GM18951 (cell line): ENCODE measurements around the gene FCHSD2.
"Not testable (repeated sequence)": the region's sequence is repeated elsewhere in the genome, so short reads cannot be mapped to it uniquely, and the experiment has no call there.

ENCODE experiments used
- POLR2A ChIP-seq: IDR thresholded peaks from 4 replicates; pipeline ENCODE4 v1.6.1; 2011; ENCODE audit warnings: mild to moderate bottlenecking; ENCODE audit not compliant: insufficient read length, insufficient read depth; ENCODE audit errors: extremely low read depth
- in situ Hi-C: fragments of 300-500 bp; cut with MboI; formaldehyde crosslinking; loops from one replicate; pipeline ENCODE4 v1.12.0; 2022; ENCODE audit warnings: low sequenced_read_pairs, mixed read lengths, inconsistent platforms; ENCODE audit not compliant: unreplicated experiment

The FCHSD2 gene

GRCh38 chr11:72924568-72925190 is 217.4 kb downstream of the FCHSD2 start:
- in situ Hi-C loops = no loop called here
- no peak for TF ChIP-seq POLR2A

GRCh38 chr11:72921028-72921716 is 220.9 kb downstream of the FCHSD2 start:
- no peak for TF ChIP-seq POLR2A
- in situ Hi-C loops = no loop called here

GRCh38 chr11:72920001-72920400 is 222.1 kb downstream of the FCHSD2 start:
- in situ Hi-C loops = no loop called here
- no peak for TF ChIP-seq POLR2A

- in situ Hi-C loops = no loop called here
- TF ChIP-seq POLR2A = no peak
Observed at GRCh38 chr11:72918851-72919250, 223.3 kb downstream of the FCHSD2 start.

GRCh38 chr11:72912253-72912652 is 229.9 kb downstream of the FCHSD2 start:
- in situ Hi-C loops = no loop called here
- TF ChIP-seq POLR2A = no peak

GRCh38 chr11:72909558-72910388 is 232.3 kb downstream of the FCHSD2 start:
- in situ Hi-C loops = not testable (repeated sequence)

GRCh38 chr11:72908032-72908676 is 234.0 kb downstream of the FCHSD2 start:
- in situ Hi-C loops = no loop called here
- no peak for TF ChIP-seq POLR2A

- in situ Hi-C loops = no loop called here
- no peak for TF ChIP-seq POLR2A
Observed at GRCh38 chr11:72904016-72904415, 238.1 kb downstream of the FCHSD2 start.

- in situ Hi-C loops = no loop called here
- no peak for TF ChIP-seq POLR2A
Observed at GRCh38 chr11:72901374-72901773, 240.7 kb downstream of the FCHSD2 start.

- TF ChIP-seq POLR2A = no peak
- in situ Hi-C loops = no loop called here
Observed at GRCh38 chr11:72900013-72900412, 242.1 kb downstream of the FCHSD2 start.

- in situ Hi-C loops = no loop called here
- no peak for TF ChIP-seq POLR2A
Observed at GRCh38 chr11:72899238-72899637, 242.9 kb downstream of the FCHSD2 start.

GRCh38 chr11:72897506-72897905 is 244.6 kb downstream of the FCHSD2 start:
- TF ChIP-seq POLR2A = no peak
- in situ Hi-C loops = no loop called here

GRCh38 chr11:72896431-72896830 is 245.7 kb downstream of the FCHSD2 start:
- in situ Hi-C loops = no loop called here
- TF ChIP-seq POLR2A = no peak
